GM21526 (cell line): ENCODE measurements around the gene RBM41.

Experiments used
- ATAC-seq: cut with Tn5 transposase; IDR thresholded peaks from one replicate; pipeline ENCODE4 v1.9.1; 2021; ENCODE audit warnings: moderate library complexity; ENCODE audit not compliant: unreplicated experiment, low FRiP score

The RBM41 gene

GRCh38 chrX:107047622-107048021 is 71.0 kb downstream of the RBM41 start:
- ATAC-seq, result no peak

- ATAC-seq, result no peak
Observed at GRCh38 chrX:107029752-107030151, 88.9 kb downstream of the RBM41 start.

GRCh38 chrX:107025545-107025944 is 93.1 kb downstream of the RBM41 start:
- ATAC-seq, result no peak

GRCh38 chrX:107014936-107015335 is 103.7 kb downstream of the RBM41 start:
- ATAC-seq, result no peak
